ENCODE measurements around the gene SULT1C3. TPM values are rescaled to one million over a fixed set of nuclear protein-coding genes. Genes with fewer than 3 reads are reported as not detected.

Gene SULT1C3
- total RNA-seq, 2 experiments from 2014 or later: not detected

- Histone ChIP-seq H4K20me1 (ENCODE audit: insufficient read depth, low read length) (no peaks in the 10 kb centered on the region), H2AFZ (ENCODE audit: low read length) (no peak overlapping the region), H3K4me1 (ENCODE audit: insufficient read depth, low read length, poor library complexity, severe bottlenecking) (no peaks in the 10 kb centered on the region), H3K9me2 (ENCODE audit: insufficient read depth, low read length) (no peaks in the 10 kb centered on the region), H3K79me2 (ENCODE audit: insufficient read depth, low read depth, low read length) (no peaks in the 10 kb centered on the region), H3K4me2 (ENCODE audit: low read length) (no peak overlapping the region), H3K9me3 (ENCODE audit: low read length) (no peaks in the 10 kb centered on the region), H3K27ac (ENCODE audit: low read depth, low read length, poor library complexity, severe bottlenecking) (no peak overlapping the region), H3K4me3 (ENCODE audit: low read depth, low read length, poor library complexity, severe bottlenecking) (no peak overlapping the region), H3K36me3 (ENCODE audit: insufficient read depth, low read length) (no peaks in the 10 kb centered on the region)
- no peak for DNase-seq (ENCODE audit: low spot score)
- no peak for TF ChIP-seq EZH2phosphoT487 (IDR thresholded peaks at IDR 0.05; ENCODE audit: borderline replicate concordance, low read depth, low read length)
- TF ChIP-seq CTCF (conservative IDR thresholded peaks at IDR 0.05; ENCODE audit: low read length): no peak
- ChIA-PET POLR2A (no interaction called here), CTCF (ENCODE audit: unreplicated experiment) (no interaction called here)
- no TSS peak for BruUV-seq (replicated peaks)
- intact Hi-C loops (cut with micrococcal nuclease; ENCODE audit: unreplicated experiment): no loop called here
Observed at GRCh38 chr2:108293850-108294249, 54.1 kb downstream of the SULT1C3 start.

DNA sequence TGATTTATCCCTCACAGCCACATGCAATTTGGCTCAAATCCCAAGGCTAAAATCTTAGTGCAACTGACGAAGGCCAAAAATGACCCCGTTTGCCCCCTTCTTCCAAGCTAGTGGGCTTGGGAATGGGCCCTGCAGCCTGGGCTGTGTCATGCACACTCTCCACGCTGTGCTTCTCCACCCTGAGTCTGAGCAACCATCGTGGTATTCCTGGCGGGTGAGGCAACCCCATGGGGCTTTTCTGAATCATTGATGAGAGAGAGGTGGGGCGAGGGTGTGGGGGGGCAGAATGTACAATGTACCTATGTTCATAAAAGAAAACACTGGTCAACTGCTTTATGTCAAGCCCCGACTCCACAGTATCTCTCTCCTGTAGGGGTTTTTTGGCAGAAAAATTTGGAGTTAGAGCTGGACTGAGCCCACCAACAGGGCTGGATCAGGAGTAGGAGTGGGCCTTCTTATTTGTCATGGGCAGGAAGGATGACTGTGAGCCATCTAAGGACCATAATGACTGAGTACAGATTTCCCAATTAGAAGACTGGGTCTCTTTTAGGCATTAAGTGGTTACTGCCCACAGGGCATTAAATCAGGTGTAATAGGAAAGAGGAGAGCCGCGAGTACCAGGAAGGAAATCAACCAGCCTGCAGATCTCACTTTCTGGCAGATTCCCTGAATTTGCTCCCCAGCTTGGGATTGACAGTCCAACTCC lies 57.8 kb downstream of the SULT1C3 start:
- DNase-seq (ENCODE audit: low spot score): no peak
- H3K9me2 ChIP-seq (ENCODE audit: insufficient read depth, low read length): no peaks in the 10 kb centered on the region
- H3K4me3 ChIP-seq (ENCODE audit: low read depth, low read length, poor library complexity, severe bottlenecking): no peak overlapping the region
- CTCF ChIA-PET (ENCODE audit: unreplicated experiment): no interaction called here
- no peaks in the 10 kb centered on the region for H3K4me1 ChIP-seq (ENCODE audit: insufficient read depth, low read length, poor library complexity, severe bottlenecking)
- no peak overlapping the region for H3K4me2 ChIP-seq (ENCODE audit: low read length)
- BruUV-seq (replicated peaks): no TSS peak
- POLR2A ChIA-PET: interaction anchor here (1.3 kb wide), 1 partner anchor 9 kb away, joined by 4 read pairs; the partner anchor contains the start of gene SULT1C2
- H2AFZ ChIP-seq (ENCODE audit: low read length): no peak overlapping the region
- no peaks in the 10 kb centered on the region for H3K9me3 ChIP-seq (ENCODE audit: low read length)
- no peaks in the 10 kb centered on the region for H3K36me3 ChIP-seq (ENCODE audit: insufficient read depth, low read length)
- TF ChIP-seq EZH2phosphoT487 (IDR thresholded peaks at IDR 0.05; ENCODE audit: borderline replicate concordance, low read depth, low read length) (no peak), CTCF (conservative IDR thresholded peaks at IDR 0.05; ENCODE audit: low read length) (no peak)
- no peak overlapping the region for H3K27ac ChIP-seq (ENCODE audit: low read depth, low read length, poor library complexity, severe bottlenecking)
- H4K20me1 ChIP-seq (ENCODE audit: insufficient read depth, low read length): no peaks in the 10 kb centered on the region
- intact Hi-C loops (cut with micrococcal nuclease; ENCODE audit: unreplicated experiment): no loop called here
- H3K79me2 ChIP-seq (ENCODE audit: insufficient read depth, low read depth, low read length): no peaks in the 10 kb centered on the region

DNA sequence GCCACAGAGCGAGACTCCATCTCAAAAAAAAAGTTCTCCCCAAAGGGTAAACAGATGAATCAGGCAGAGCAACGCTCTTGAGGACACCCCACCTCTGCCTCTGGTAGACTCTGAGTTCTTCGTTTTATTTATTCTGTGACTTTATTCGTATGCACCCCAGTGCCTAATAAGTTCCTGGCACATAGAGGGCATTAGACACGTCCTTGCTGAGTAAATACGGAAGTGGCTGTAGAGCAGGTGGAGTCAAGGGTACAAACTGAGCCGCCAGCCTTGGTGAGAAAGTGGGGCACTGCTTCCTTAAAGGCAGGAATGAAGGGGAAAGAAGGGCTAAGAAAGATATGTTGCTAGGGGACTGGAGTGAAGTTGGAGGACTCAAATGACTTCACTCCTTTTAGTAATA lies 61.8 kb downstream of the SULT1C3 start:
- H3K9me3 ChIP-seq (ENCODE audit: low read length): no peaks in the 10 kb centered on the region
- no peaks in the 10 kb centered on the region for H3K36me3 ChIP-seq (ENCODE audit: insufficient read depth, low read length)
- H3K79me2 ChIP-seq (ENCODE audit: insufficient read depth, low read depth, low read length): no peaks in the 10 kb centered on the region
- POLR2A ChIA-PET: no interaction called here
- H3K4me1 ChIP-seq (ENCODE audit: insufficient read depth, low read length, poor library complexity, severe bottlenecking): no peaks in the 10 kb centered on the region
- no TSS peak for BruUV-seq (replicated peaks)
- TF ChIP-seq CTCF (conservative IDR thresholded peaks at IDR 0.05; ENCODE audit: low read length): no peak
- TF ChIP-seq EZH2phosphoT487 (IDR thresholded peaks at IDR 0.05; ENCODE audit: borderline replicate concordance, low read depth, low read length): no peak
- CTCF ChIA-PET (ENCODE audit: unreplicated experiment): no interaction called here
- intact Hi-C loops (cut with micrococcal nuclease; ENCODE audit: unreplicated experiment): no loop called here
- H4K20me1 ChIP-seq (ENCODE audit: insufficient read depth, low read length): no peaks in the 10 kb centered on the region
- DNase-seq (ENCODE audit: low spot score): no peak
- H3K4me2 ChIP-seq (ENCODE audit: low read length): no peak overlapping the region
- no peak overlapping the region for H3K27ac ChIP-seq (ENCODE audit: low read depth, low read length, poor library complexity, severe bottlenecking)
- no peak overlapping the region for H3K4me3 ChIP-seq (ENCODE audit: low read depth, low read length, poor library complexity, severe bottlenecking)
- no peaks in the 10 kb centered on the region for H3K9me2 ChIP-seq (ENCODE audit: insufficient read depth, low read length)
- no peak overlapping the region for H2AFZ ChIP-seq (ENCODE audit: low read length)

Measured in OCI-LY7 (cell line).